ENCODE measurements around the gene UBE4B. TPM values are rescaled to one million over a fixed set of nuclear protein-coding genes. Genes with fewer than 3 reads are reported as not detected.
"Not testable (repeated sequence)": the region's sequence is repeated elsewhere in the genome, so short reads cannot be mapped to it uniquely, and the experiment has no call there.

Gene UBE4B
- total RNA-seq, 1 experiment from 2014 or later: 80.8 TPM

DNA sequence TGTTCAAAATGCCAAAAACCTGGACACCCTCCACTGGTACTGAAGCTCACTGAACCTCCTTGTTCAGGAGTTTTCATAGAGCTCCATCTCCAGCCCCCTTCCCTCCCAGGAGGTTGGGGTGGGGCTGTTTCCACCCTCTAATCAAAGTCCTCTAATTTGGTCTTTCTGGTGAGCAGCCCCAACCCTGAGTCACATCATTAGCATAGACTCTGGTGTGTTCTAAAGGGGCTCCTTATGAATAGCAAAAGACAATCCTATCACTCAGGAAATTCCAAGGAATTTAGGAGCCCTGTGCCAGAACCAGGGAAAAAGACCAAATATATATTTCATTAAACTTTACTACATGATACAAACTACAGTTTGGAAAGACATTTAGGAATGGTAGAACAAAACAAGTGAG, 13.2 kb upstream of the UBE4B start:
- DNase-seq (ENCODE audit: low spot score) (no peak), ATAC-seq (no peak)
- ChIA-PET CTCF (no interaction called here), POLR2A (no interaction called here)
- Mint-ChIP-seq H3K9me3 (no peaks in the 10 kb centered on the region), H3K4me1 (no peaks in the 10 kb centered on the region), H3K36me3 (no peaks in the 10 kb centered on the region), H3K4me3 (no peak overlapping the region), H3K27ac (no peak overlapping the region), H3K27me3 (ENCODE audit: low read depth) (no peaks in the 10 kb centered on the region)
- no peak for TF ChIP-seq SMAD4 (CRISPR knock-in tag; IDR thresholded peaks at IDR 0.05)
- TF ChIP-seq ZNF263 (CRISPR knock-in tag; IDR thresholded peaks at IDR 0.05; ENCODE audit: low read depth): no peak
- TF ChIP-seq, protein P1, sequence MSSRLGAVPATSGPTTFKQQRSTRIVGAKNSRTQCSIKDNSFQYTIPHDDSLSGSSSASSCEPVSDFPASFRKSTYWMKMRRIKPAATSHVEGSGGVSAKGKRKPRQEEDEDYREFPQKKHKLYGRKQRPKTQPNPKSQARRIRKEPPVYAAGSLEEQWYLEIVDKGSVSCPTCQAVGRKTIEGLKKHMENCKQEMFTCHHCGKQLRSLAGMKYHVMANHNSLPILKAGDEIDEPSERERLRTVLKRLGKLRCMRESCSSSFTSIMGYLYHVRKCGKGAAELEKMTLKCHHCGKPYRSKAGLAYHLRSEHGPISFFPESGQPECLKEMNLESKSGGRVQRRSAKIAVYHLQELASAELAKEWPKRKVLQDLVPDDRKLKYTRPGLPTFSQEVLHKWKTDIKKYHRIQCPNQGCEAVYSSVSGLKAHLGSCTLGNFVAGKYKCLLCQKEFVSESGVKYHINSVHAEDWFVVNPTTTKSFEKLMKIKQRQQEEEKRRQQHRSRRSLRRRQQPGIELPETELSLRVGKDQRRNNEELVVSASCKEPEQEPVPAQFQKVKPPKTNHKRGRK (CRISPR knock-in tag; IDR thresholded peaks at IDR 0.05; ENCODE audit: borderline replicate concordance): no peak
- TF ChIP-seq MYBL2 (CRISPR knock-in tag; IDR thresholded peaks at IDR 0.05): no peak
- TF ChIP-seq ESRRA (CRISPR knock-in tag; IDR thresholded peaks at IDR 0.05; ENCODE audit: borderline replicate concordance): no peak
- TF ChIP-seq USF2 (CRISPR knock-in tag; IDR thresholded peaks at IDR 0.05): no peak
- TF ChIP-seq AR (CRISPR knock-in tag; IDR thresholded peaks at IDR 0.05): no peak
- TF ChIP-seq, protein P2, sequence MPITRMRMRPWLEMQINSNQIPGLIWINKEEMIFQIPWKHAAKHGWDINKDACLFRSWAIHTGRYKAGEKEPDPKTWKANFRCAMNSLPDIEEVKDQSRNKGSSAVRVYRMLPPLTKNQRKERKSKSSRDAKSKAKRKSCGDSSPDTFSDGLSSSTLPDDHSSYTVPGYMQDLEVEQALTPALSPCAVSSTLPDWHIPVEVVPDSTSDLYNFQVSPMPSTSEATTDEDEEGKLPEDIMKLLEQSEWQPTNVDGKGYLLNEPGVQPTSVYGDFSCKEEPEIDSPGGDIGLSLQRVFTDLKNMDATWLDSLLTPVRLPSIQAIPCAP (CRISPR knock-in tag; IDR thresholded peaks at IDR 0.05): no peak
- no peak for TF ChIP-seq ZNF317 (CRISPR knock-in tag; IDR thresholded peaks at IDR 0.05; ENCODE audit: borderline replicate concordance, low read depth)
- TF ChIP-seq CREB1 (CRISPR knock-in tag; IDR thresholded peaks at IDR 0.05): no peak
- no peak for TF ChIP-seq ZNF416 (CRISPR knock-in tag; IDR thresholded peaks at IDR 0.05)
- TF ChIP-seq NFE2L1 (CRISPR knock-in tag; IDR thresholded peaks at IDR 0.05): no peak
- TF ChIP-seq USF1 (CRISPR knock-in tag; IDR thresholded peaks at IDR 0.05): no peak
- TF ChIP-seq SOX15 (CRISPR knock-in tag; IDR thresholded peaks at IDR 0.05): no peak

DNA sequence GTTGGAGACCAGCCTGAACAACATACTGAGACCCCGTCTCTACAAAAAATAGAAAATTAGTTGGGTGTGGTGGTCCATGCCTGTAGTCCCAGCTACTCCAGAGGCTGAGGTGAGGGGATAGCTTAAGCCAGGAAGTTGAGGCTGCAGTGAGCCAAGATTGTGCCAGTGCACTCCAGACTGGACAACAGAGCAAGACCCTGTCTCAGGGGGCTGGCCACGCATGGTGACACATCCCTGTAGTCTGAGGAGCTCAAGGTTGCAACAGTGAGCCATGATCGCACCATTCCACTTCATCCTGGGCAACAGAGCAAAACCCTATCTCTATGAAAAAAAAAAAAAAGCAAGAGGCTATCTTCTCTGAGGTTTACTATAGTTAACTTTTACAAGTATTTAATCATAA, 12.7 kb upstream of the UBE4B start:
- H3K36me3 Mint-ChIP-seq: no peaks in the 10 kb centered on the region
- TF ChIP-seq NR3C1 (CRISPR knock-in tag; conservative IDR thresholded peaks at IDR 0.05; ENCODE audit: low read depth) (no peak), ZNF121 (CRISPR knock-in tag; IDR thresholded peaks at IDR 0.05) (peak; percentile 60; the same call in 1 of the 2 replicates), MAX (CRISPR knock-in tag; IDR thresholded peaks at IDR 0.05) (no peak), ZMAT4 (CRISPR knock-in tag; IDR thresholded peaks at IDR 0.05) (no peak), MYBL2 (CRISPR knock-in tag; IDR thresholded peaks at IDR 0.05) (no peak)
- POLR2A ChIA-PET: no interaction called here
- no peaks in the 10 kb centered on the region for H3K4me1 Mint-ChIP-seq
- CTCF ChIA-PET: no interaction called here
- ATAC-seq: no peak
- no peak overlapping the region for H3K27ac Mint-ChIP-seq
- H3K27me3 Mint-ChIP-seq (ENCODE audit: low read depth): no peaks in the 10 kb centered on the region
- DNase-seq (ENCODE audit: low spot score): no peak
- H3K9me3 Mint-ChIP-seq: no peaks in the 10 kb centered on the region
- no peak overlapping the region for H3K4me3 Mint-ChIP-seq

- H3K4me3 Mint-ChIP-seq; H3K27me3 Mint-ChIP-seq (ENCODE audit: low read depth); H3K36me3 Mint-ChIP-seq; ATAC-seq; H3K9me3 Mint-ChIP-seq; H3K27ac Mint-ChIP-seq; POLR2A ChIA-PET; DNase-seq (ENCODE audit: low spot score); H3K4me1 Mint-ChIP-seq: not testable (repeated sequence)
- CTCF ChIA-PET: interaction anchor here (0.6 kb wide), 1 partner anchor 73 kb away, joined by 3 read pairs; no protein-coding TSS in a partner anchor
Measured at GRCh38 chr1:10020678-10021077, 12.1 kb upstream of the UBE4B start.

GRCh38 chr1:10021992-10022391, 10.8 kb upstream of the UBE4B start:
- ATAC-seq; H3K27me3 Mint-ChIP-seq (ENCODE audit: low read depth); DNase-seq (ENCODE audit: low spot score); H3K4me3 Mint-ChIP-seq; CTCF ChIA-PET; H3K9me3 Mint-ChIP-seq; POLR2A ChIA-PET; H3K36me3 Mint-ChIP-seq; H3K4me1 Mint-ChIP-seq; H3K27ac Mint-ChIP-seq: not testable (repeated sequence)

Data from WTC11 (cell line).